ENCODE results near the gene FTSJ3. TPM values are rescaled to one million over a fixed set of nuclear protein-coding genes. Genes with fewer than 3 reads are reported as not detected.
"Not testable (repeated sequence)": the region's sequence is repeated elsewhere in the genome, so short reads cannot be mapped to it uniquely, and the experiment has no call there.

FTSJ3 gene
- total RNA-seq: 42.9 TPM

GRCh38 chr17:63827002-63827800 lies at the start of gene FTSJ3, which contains the start of gene PSMC5:
Gene FTSJ3 (minus strand): TSS chr17:63827663. CDS start chr17:63826902, 761 bp downstream.
Gene PSMC5 (plus strand): TSS chr17:63827431. CDS start chr17:63827491, 60 bp downstream.
- DNase-seq: peak; percentile 99

- not testable (repeated sequence) for DNase-seq
Observed at GRCh38 chr17:63874693-63875092, 47.2 kb upstream of the FTSJ3 start.

- DNase-seq: not testable (repeated sequence)
Observed at GRCh38 chr17:63874061-63874626, 46.7 kb upstream of the FTSJ3 start.

GRCh38 chr17:63873577-63873976 lies 46.1 kb upstream of the FTSJ3 start, which contains the start of gene CSH2:
Gene CSH2 (minus strand): TSS chr17:63873677. CDS start chr17:63873614, 63 bp downstream.
- DNase-seq: not testable (repeated sequence)

GRCh38 chr17:63871646-63872365 lies 44.3 kb upstream of the FTSJ3 start:
- not testable (repeated sequence) for DNase-seq

GRCh38 chr17:63870292-63870665 lies 42.8 kb upstream of the FTSJ3 start:
- DNase-seq: not testable (repeated sequence)

- DNase-seq: not testable (repeated sequence)
Observed at GRCh38 chr17:63869491-63870291, 42.2 kb upstream of the FTSJ3 start.

- DNase-seq: not testable (repeated sequence)
Observed at GRCh38 chr17:63866625-63867024, 39.2 kb upstream of the FTSJ3 start.

GRCh38 chr17:63859257-63859656 lies 31.8 kb upstream of the FTSJ3 start:
- DNase-seq: no peak

GRCh38 chr17:63856425-63856824 lies 29.0 kb upstream of the FTSJ3 start:
- not testable (repeated sequence) for DNase-seq

GRCh38 chr17:63855185-63855584 lies 27.7 kb upstream of the FTSJ3 start:
- no peak for DNase-seq

GRCh38 chr17:63854709-63855108 lies 27.2 kb upstream of the FTSJ3 start:
- DNase-seq: no peak

- DNase-seq: no peak
Observed at GRCh38 chr17:63853260-63853659, 25.8 kb upstream of the FTSJ3 start.

- no peak for DNase-seq
Observed at GRCh38 chr17:63850401-63850800, 22.9 kb upstream of the FTSJ3 start.

- peak; percentile 95 for DNase-seq
Observed at GRCh38 chr17:63848834-63849689, 21.6 kb upstream of the FTSJ3 start.

GRCh38 chr17:63847525-63848249 lies 20.2 kb upstream of the FTSJ3 start:
- no peak for DNase-seq

GRCh38 chr17:63845509-63845908 lies 18.0 kb upstream of the FTSJ3 start:
- no peak for DNase-seq

GRCh38 chr17:63843910-63844677 lies 16.6 kb upstream of the FTSJ3 start:
- DNase-seq: no peak

- DNase-seq: peak; percentile 76
Observed at GRCh38 chr17:63843387-63843888, 16.0 kb upstream of the FTSJ3 start.
